HepG2 (cell line): Measurements from ENCODE around the gene STXBP5L. TPM values are rescaled to one million over a fixed set of nuclear protein-coding genes. Genes with fewer than 3 reads are reported as not detected.

Source experiments
- ATAC-seq: fragments of 200-7000 bp; cut with Tn5 transposase; 3 replicates; pipeline ENCODE4 v1.9.1; 2020; ENCODE audit warnings: mild to moderate bottlenecking, moderate library complexity
- BruUV-seq: library from RNA; stranded (reverse); fragments of 400-500 nt; replicated peaks from 2 replicates; lab custom pipeline; 2021; lab: Mats Ljungman, UMichigan
- CTCF ChIA-PET: fragments of 300-600 bp; formaldehyde crosslinking; extraction: SDS; loops from one replicate; lab custom pipeline; 2021; ENCODE audit warnings: low total read pairs, inconsistent platforms, low intra/inter-chr PET ratio; lab: Yijun Ruan, JAX
- POLR2A ChIA-PET: fragments of 350-600 bp; sonication (Branson Sonifier 250); formaldehyde crosslinking; loops from one replicate; lab custom pipeline; 2020; ENCODE audit warnings: antibody characterized with exemption, inconsistent platforms; lab: Yijun Ruan, JAX
- DNase-seq: peaks from one replicate; pipeline ENCODE4 v3.0.0-alpha.2; 2015; ENCODE audit warnings: low spot score
- FAIRE-seq: peaks from 3 replicates; lab custom pipeline; 2011; peaks lifted over from hg19 to GRCh38; lab: Jason Lieb, UNC
- H2AFZ ChIP-seq: one replicate; pipeline ENCODE4 v1.6.1; 2011; ENCODE audit warnings: low read length, inconsistent platforms
- H3K27ac ChIP-seq: fragments of 300-600 bp; 3 replicates; pipeline ENCODE4 v1.8.0; 2011; ENCODE audit warnings: mixed run types, mild to moderate bottlenecking, mixed read lengths, low read length, inconsistent platforms; ENCODE audit not compliant: insufficient read depth; ENCODE audit errors: extremely low read length
- H3K27me3 ChIP-seq, 2 experiments: fragments of 200-600 bp in 1 of 2; 2 replicates in 1 of 2; 3 replicates in 1 of 2; pipeline versions ENCODE4 v1.6.0 to v1.8.0; 2011; ENCODE audit warnings: low read length in 2 of 2, mild to moderate bottlenecking in 2 of 2, moderate library complexity in 2 of 2, inconsistent platforms in 1 of 2; ENCODE audit not compliant: insufficient read depth in 2 of 2, control insufficient read depth in 1 of 2
- H3K36me3 ChIP-seq, 2 experiments: fragments of 200-600 bp in 1 of 2; replicated peaks in 1 of 2; 2 replicates in 1 of 2; 3 replicates in 1 of 2; pipeline versions ENCODE4 v1.5.1 to v1.8.0; 2011; ENCODE audit warnings: low read length in 2 of 2, inconsistent platforms in 1 of 2; ENCODE audit not compliant: insufficient read depth in 2 of 2, control insufficient read depth in 1 of 2
- H3K4me1 ChIP-seq: 2 replicates; pipeline ENCODE4 v1.5.1; 2012; ENCODE audit warnings: low read length, inconsistent platforms; ENCODE audit not compliant: insufficient read depth
- H3K4me2 ChIP-seq: 2 replicates; pipeline ENCODE4 v1.6.0; 2011; ENCODE audit warnings: low read depth, low read length, inconsistent platforms
- H3K4me3 ChIP-seq, 3 experiments: fragments of 200-600 bp in 1 of 3; sonication (generic), shearing (Covaris generic) in 1 of 3; replicated peaks in 1 of 3; 2 replicates each; pipeline ENCODE4 v1.5.1; 2011 to 2016; ENCODE audit warnings: low read length in 3 of 3, inconsistent platforms in 2 of 3, low read depth in 2 of 3, mild to moderate bottlenecking in 2 of 3, control low read depth in 1 of 3, mixed read lengths in 1 of 3; ENCODE audit not compliant: insufficient read depth in 1 of 3
- H3K79me2 ChIP-seq: one replicate; pipeline ENCODE4 v1.6.1; 2011; ENCODE audit warnings: low read length, inconsistent platforms; ENCODE audit not compliant: insufficient read depth
- H3K9ac ChIP-seq: 2 replicates; pipeline ENCODE4 v1.6.0; 2011; ENCODE audit warnings: mild to moderate bottlenecking, low read depth, low read length, inconsistent platforms; ENCODE audit not compliant: insufficient read depth
- H3K9me3 ChIP-seq: 2 replicates; pipeline ENCODE4 v1.5.1; 2012; ENCODE audit warnings: mild to moderate bottlenecking, low read length
- H4K20me1 ChIP-seq: 2 replicates; pipeline ENCODE4 v1.6.0; 2011; ENCODE audit warnings: inconsistent platforms, mild to moderate bottlenecking, low read length, moderate library complexity; ENCODE audit not compliant: insufficient read depth
- POLR2G ChIP-seq: fragments of 200-400 bp; formaldehyde crosslinking; IDR thresholded peaks from 2 replicates; pipeline ENCODE4 v1.6.1; 2018; ENCODE audit warnings: mild to moderate bottlenecking, low read depth, low read length, moderate library complexity
- PTBP1 ChIP-seq: fragments of 200-400 bp; formaldehyde crosslinking; IDR thresholded peaks from 2 replicates; pipeline ENCODE4 v1.6.1; 2018; ENCODE audit warnings: low read length, low read depth; ENCODE audit not compliant: poor library complexity, severe bottlenecking
- TBX2 ChIP-seq: sonication (generic); formaldehyde crosslinking; IDR thresholded peaks from 2 replicates; pipeline ENCODE4 v1.5.0; 2020; ENCODE audit warnings: missing genetic modification reagents, mild to moderate bottlenecking, borderline replicate concordance
- ZNF160 ChIP-seq: sonication (generic); formaldehyde crosslinking; IDR thresholded peaks from 2 replicates; pipeline ENCODE4 v1.8.0; 2022; ENCODE audit warnings: mild to moderate bottlenecking, inconsistent platforms, missing genetic modification reagents
- ZNF235 ChIP-seq: sonication (generic); formaldehyde crosslinking; IDR thresholded peaks from 2 replicates; pipeline ENCODE4 v1.8.1; 2023; ENCODE audit warnings: mild to moderate bottlenecking, missing genetic modification reagents, borderline replicate concordance
- ZNF350 ChIP-seq: sonication (generic); formaldehyde crosslinking; IDR thresholded peaks from 2 replicates; pipeline ENCODE4 v1.4.0; 2020; ENCODE audit warnings: mild to moderate bottlenecking, low read depth, missing genetic modification reagents, borderline replicate concordance
- ZNF432 ChIP-seq: sonication (generic); formaldehyde crosslinking; IDR thresholded peaks from 2 replicates; pipeline ENCODE4 v1.5.0; 2020; ENCODE audit warnings: missing genetic modification reagents, mild to moderate bottlenecking, borderline replicate concordance
- ZNF496 ChIP-seq: sonication (generic); formaldehyde crosslinking; IDR thresholded peaks from 2 replicates; pipeline ENCODE4 v1.8.1; 2023; ENCODE audit warnings: mild to moderate bottlenecking, moderate library complexity, missing genetic modification reagents; ENCODE audit not compliant: insufficient replicate concordance
- ZNF572 ChIP-seq: sonication (generic); formaldehyde crosslinking; IDR thresholded peaks from 2 replicates; pipeline ENCODE4 v1.5.1; 2020; ENCODE audit warnings: mild to moderate bottlenecking, missing genetic modification reagents
- ZNF616 ChIP-seq: sonication (generic); formaldehyde crosslinking; IDR thresholded peaks from 2 replicates; pipeline ENCODE4 v1.5.0; 2020; ENCODE audit warnings: low read depth, mild to moderate bottlenecking, missing genetic modification reagents
- ZNF747 ChIP-seq: sonication (generic); formaldehyde crosslinking; IDR thresholded peaks from 2 replicates; pipeline ENCODE4 v1.8.1; 2023; ENCODE audit warnings: missing genetic modification reagents, mild to moderate bottlenecking, borderline replicate concordance
- ZSCAN21 ChIP-seq: sonication (generic); formaldehyde crosslinking; IDR thresholded peaks from 2 replicates; pipeline ENCODE4 v1.8.0; 2022; ENCODE audit warnings: mild to moderate bottlenecking, missing genetic modification reagents, moderate library complexity, borderline replicate concordance
- WGBS: methylation state at CpG from one replicate; pipeline ENCODE4 v1.1.6; 2017; ENCODE audit warnings: low lambda C conversion rate; 5-methylcytosine and 5-hydroxymethylcytosine counted together
- in situ Hi-C: cut with HindIII; loops from 2 replicates; pipeline ENCODE4 v1.10.0; 2017; ENCODE audit warnings: low pct_unique_long_range_greater_than_20kb; ENCODE audit not compliant: extremely low pct_ligation_motif_present
- intact Hi-C: fragments of 100-400 bp; cut with micrococcal nuclease; formaldehyde crosslinking; loops from one replicate; pipeline ENCODE4 v1.10.0; 2022; ENCODE audit not compliant: unreplicated experiment
- polyA plus RNA-seq, 8 experiments: library from polyadenylated mRNA; depleted of rRNA in 3 of 8; stranded (reverse) in 7 of 8; unstranded in 1 of 8; fragments of >200 nt; fragmentation: Illumina TruSeq in 4 of 8; extraction: Trizol in 4 of 8; gene quantifications; 2 replicates each; pipeline versions ENCODE4 v1.2.1 to v1.2.3, GENCODE V29; 2011 to 2016; ENCODE audit warnings: low read depth in 4 of 8, missing spikeins in 1 of 8, mixed read lengths in 1 of 8; ENCODE audit not compliant: insufficient read depth in 1 of 8
- total RNA-seq, 5 experiments: library from RNA; depleted of rRNA; stranded (reverse); fragments of >200 nt; fragmentation: Illumina TruSeq; extraction: Trizol; gene quantifications; 2 replicates each; pipeline ENCODE4 v1.2.3, GENCODE V29; 2016; ENCODE audit warnings: low read depth in 1 of 5
- TF ChIP-seq, protein P1 (sequence below): sonication (generic); formaldehyde crosslinking; IDR thresholded peaks from 2 replicates; pipeline ENCODE4 v1.8.0; 2022; ENCODE audit warnings: missing genetic modification reagents, mild to moderate bottlenecking, borderline replicate concordance
- TF ChIP-seq, protein P2 (sequence below): sonication (generic); formaldehyde crosslinking; IDR thresholded peaks from 2 replicates; pipeline ENCODE4 v1.9.0; 2022; ENCODE audit warnings: low read depth, missing genetic modification reagents
- TF ChIP-seq, protein P3 (sequence below): sonication (generic); formaldehyde crosslinking; IDR thresholded peaks from 2 replicates; pipeline ENCODE4 v1.4.0; 2020; ENCODE audit warnings: missing genetic modification reagents, borderline replicate concordance
- TF ChIP-seq, protein P4 (sequence below): sonication (generic); formaldehyde crosslinking; IDR thresholded peaks from 2 replicates; pipeline ENCODE4 v1.4.0; 2020; ENCODE audit warnings: missing genetic modification reagents, borderline replicate concordance

The STXBP5L gene
- total and polyA plus RNA-seq, 2 of the 13 experiments (the other 11 are each of a cell fraction or from before 2014, with no cell fraction given), result not detected

DNA sequence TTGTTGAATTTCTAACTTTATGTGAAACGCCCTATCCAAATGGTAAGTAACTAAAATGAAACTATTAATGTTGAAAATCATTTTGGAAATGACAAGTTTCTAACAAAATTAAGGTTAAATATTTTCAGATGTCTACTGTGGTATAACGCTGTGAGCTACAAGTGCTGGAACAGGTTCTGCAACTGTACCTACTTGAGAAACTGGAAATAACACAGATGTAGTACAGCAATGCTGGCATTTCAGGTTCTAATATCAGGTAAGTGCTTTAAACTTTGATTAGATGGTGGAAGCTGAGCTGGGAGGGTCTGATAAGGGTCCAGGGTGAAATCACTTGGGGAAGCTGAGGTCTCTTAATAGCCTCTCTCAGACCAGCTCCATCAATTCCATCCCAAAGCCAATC is 315.1 kb downstream of the STXBP5L start (continued):
- TF ChIP-seq, protein P1, sequence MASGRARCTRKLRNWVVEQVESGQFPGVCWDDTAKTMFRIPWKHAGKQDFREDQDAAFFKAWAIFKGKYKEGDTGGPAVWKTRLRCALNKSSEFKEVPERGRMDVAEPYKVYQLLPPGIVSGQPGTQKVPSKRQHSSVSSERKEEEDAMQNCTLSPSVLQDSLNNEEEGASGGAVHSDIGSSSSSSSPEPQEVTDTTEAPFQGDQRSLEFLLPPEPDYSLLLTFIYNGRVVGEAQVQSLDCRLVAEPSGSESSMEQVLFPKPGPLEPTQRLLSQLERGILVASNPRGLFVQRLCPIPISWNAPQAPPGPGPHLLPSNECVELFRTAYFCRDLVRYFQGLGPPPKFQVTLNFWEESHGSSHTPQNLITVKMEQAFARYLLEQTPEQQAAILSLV, result no peak
- no peak for TF ChIP-seq ZNF235 (CRISPR knock-in tag)
- TF ChIP-seq ZNF432 (CRISPR knock-in tag), result no peak

DNA sequence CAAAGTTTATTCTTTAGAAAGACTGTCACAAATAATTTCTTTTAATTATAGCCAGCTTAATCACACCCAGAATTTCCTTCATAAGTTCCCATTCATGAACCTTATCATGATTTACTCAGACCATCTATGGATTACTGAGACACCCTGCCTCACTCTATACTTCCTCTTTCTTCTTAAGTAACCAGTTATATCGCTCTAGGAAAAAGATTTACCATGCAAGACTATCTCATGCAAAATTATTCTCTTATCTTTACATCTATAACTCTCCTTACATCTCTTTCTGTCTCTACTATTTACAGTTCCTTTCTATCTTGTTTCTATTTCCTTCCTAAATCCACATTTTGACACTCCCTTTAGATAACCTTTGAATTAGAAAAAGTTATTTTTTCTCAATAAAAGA is 321.0 kb downstream of the STXBP5L start:
- in situ Hi-C loops (no loop called here), intact Hi-C loops (no loop called here)
- no peak for DNase-seq
- H3K27ac ChIP-seq, result no peak overlapping the region
- H3K36me3 ChIP-seq, result no peaks in the 10 kb centered on the region
- CTCF ChIA-PET, result no interaction called here
- no peaks in the 10 kb centered on the region for H3K9me3 ChIP-seq
- H4K20me1 ChIP-seq, result no peaks in the 10 kb centered on the region
- H3K9ac ChIP-seq, result no peak overlapping the region
- no peaks in the 10 kb centered on the region for H3K27me3 ChIP-seq
- ATAC-seq, result no peak
- no peaks in the 10 kb centered on the region for H3K79me2 ChIP-seq
- WGBS, result 0% methylated on average over 1 of the region's 1 CpG
- H3K4me3 ChIP-seq, result no peak overlapping the region
- BruUV-seq, result no TSS peak
- POLR2A ChIA-PET, result no interaction called here
- H3K4me1 ChIP-seq, result no peaks in the 10 kb centered on the region
- H2AFZ ChIP-seq, result no peak overlapping the region
- no peak overlapping the region for H3K4me2 ChIP-seq
- FAIRE-seq, result no peak
- no peak for TF ChIP-seq ZNF616 (CRISPR knock-in tag)
- no peak for TF ChIP-seq ZSCAN21 (CRISPR knock-in tag)
- TF ChIP-seq, protein P2, sequence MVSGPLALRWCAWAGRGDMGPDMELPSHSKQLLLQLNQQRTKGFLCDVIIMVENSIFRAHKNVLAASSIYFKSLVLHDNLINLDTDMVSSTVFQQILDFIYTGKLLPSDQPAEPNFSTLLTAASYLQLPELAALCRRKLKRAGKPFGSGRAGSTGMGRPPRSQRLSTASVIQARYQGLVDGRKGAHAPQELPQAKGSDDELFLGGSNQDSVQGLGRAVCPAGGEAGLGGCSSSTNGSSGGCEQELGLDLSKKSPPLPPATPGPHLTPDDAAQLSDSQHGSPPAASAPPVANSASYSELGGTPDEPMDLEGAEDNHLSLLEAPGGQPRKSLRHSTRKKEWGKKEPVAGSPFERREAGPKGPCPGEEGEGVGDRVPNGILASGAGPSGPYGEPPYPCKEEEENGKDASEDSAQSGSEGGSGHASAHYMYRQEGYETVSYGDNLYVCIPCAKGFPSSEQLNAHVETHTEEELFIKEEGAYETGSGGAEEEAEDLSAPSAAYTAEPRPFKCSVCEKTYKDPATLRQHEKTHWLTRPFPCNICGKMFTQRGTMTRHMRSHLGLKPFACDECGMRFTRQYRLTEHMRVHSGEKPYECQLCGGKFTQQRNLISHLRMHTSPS (CRISPR knock-in tag), result no peak
- TF ChIP-seq ZNF160 (CRISPR knock-in tag), result no peak
- no peak for TF ChIP-seq POLR2G
- TF ChIP-seq, protein P3, sequence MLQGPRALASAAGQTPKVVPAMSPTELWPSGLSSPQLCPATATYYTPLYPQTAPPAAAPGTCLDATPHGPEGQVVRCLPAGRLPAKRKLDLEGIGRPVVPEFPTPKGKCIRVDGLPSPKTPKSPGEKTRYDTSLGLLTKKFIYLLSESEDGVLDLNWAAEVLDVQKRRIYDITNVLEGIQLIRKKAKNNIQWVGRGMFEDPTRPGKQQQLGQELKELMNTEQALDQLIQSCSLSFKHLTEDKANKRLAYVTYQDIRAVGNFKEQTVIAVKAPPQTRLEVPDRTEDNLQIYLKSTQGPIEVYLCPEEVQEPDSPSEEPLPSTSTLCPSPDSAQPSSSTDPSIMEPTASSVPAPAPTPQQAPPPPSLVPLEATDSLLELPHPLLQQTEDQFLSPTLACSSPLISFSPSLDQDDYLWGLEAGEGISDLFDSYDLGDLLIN (CRISPR knock-in tag), result no peak
- TF ChIP-seq PTBP1, result no peak
- no peak for TF ChIP-seq ZNF572
- TF ChIP-seq ZNF350, result no peak
- no peak for TF ChIP-seq ZNF496
- TF ChIP-seq ZNF747, result no peak
- TF ChIP-seq, protein P4, sequence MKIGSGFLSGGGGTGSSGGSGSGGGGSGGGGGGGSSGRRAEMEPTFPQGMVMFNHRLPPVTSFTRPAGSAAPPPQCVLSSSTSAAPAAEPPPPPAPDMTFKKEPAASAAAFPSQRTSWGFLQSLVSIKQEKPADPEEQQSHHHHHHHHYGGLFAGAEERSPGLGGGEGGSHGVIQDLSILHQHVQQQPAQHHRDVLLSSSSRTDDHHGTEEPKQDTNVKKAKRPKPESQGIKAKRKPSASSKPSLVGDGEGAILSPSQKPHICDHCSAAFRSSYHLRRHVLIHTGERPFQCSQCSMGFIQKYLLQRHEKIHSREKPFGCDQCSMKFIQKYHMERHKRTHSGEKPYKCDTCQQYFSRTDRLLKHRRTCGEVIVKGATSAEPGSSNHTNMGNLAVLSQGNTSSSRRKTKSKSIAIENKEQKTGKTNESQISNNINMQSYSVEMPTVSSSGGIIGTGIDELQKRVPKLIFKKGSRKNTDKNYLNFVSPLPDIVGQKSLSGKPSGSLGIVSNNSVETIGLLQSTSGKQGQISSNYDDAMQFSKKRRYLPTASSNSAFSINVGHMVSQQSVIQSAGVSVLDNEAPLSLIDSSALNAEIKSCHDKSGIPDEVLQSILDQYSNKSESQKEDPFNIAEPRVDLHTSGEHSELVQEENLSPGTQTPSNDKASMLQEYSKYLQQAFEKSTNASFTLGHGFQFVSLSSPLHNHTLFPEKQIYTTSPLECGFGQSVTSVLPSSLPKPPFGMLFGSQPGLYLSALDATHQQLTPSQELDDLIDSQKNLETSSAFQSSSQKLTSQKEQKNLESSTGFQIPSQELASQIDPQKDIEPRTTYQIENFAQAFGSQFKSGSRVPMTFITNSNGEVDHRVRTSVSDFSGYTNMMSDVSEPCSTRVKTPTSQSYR, result no peak
- TF ChIP-seq TBX2 (CRISPR knock-in tag), result no peak
